Uterus (tissue), 2 donors: ENCODE data around the gene B3GNT7.

Experiments
- POLR2A ChIP-seq, 2 donors: fragments of 450-650 bp; IDR thresholded peaks; one replicate each; pipeline ENCODE4 v1.6.1; 2016; ENCODE audit warnings: antibody characterized with exemption in 2 of 2, mild to moderate bottlenecking in 1 of 2, moderate library complexity in 1 of 2
- TF ChIP-seq, protein P1 (sequence below), 4 experiments: fragments of 200-600 bp in 2 of 4; fragments of 450-650 bp in 2 of 4; sonication (generic) in 2 of 4; IDR thresholded peaks; one replicate each; pipeline ENCODE4 v1.5.1; 2016 to 2019; ENCODE audit warnings: antibody characterized with exemption in 4 of 4, mild to moderate bottlenecking in 2 of 4, moderate library complexity in 1 of 4

DNA sequence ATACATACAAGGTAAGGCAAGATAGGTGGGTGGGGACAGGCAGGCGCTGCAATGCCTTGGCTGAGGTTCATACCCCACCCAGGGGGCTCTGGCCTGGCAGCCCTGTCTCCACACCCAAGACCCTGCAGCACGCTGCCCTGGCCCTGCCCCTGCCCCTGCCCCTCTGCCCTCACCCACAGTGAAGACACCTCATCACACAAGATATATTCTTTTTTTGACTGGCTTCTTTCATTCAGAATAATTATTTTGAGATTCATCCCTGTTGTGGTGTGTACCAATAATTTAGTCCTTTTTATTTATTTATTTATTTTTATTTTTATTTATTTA is 11.4 kb upstream of the B3GNT7 start:
- TF ChIP-seq, protein P1, sequence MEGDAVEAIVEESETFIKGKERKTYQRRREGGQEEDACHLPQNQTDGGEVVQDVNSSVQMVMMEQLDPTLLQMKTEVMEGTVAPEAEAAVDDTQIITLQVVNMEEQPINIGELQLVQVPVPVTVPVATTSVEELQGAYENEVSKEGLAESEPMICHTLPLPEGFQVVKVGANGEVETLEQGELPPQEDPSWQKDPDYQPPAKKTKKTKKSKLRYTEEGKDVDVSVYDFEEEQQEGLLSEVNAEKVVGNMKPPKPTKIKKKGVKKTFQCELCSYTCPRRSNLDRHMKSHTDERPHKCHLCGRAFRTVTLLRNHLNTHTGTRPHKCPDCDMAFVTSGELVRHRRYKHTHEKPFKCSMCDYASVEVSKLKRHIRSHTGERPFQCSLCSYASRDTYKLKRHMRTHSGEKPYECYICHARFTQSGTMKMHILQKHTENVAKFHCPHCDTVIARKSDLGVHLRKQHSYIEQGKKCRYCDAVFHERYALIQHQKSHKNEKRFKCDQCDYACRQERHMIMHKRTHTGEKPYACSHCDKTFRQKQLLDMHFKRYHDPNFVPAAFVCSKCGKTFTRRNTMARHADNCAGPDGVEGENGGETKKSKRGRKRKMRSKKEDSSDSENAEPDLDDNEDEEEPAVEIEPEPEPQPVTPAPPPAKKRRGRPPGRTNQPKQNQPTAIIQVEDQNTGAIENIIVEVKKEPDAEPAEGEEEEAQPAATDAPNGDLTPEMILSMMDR (IDR thresholded peaks at IDR 0.05): no peak
- no peak for TF ChIP-seq POLR2A (IDR thresholded peaks at IDR 0.05)
